Heart left ventricle (tissue), 13 donors: Measurements from ENCODE around the gene KCNJ16.

Experiments used
- CTCF ChIP-seq, 12 donors: fragments of 200-600 bp; sonication (generic) in 4 of 12; IDR thresholded peaks; one replicate each; pipeline versions ENCODE4 v1.5.0 to v1.8.0; 2018 to 2022; ENCODE audit warnings: antibody characterized with exemption in 12 of 12, mild to moderate bottlenecking in 5 of 12
- POLR2A ChIP-seq, 2 donors: fragments of 450-650 bp; IDR thresholded peaks; one replicate each; pipeline ENCODE4 v1.6.1; 2017; ENCODE audit warnings: antibody characterized with exemption in 2 of 2, mild to moderate bottlenecking in 2 of 2, moderate library complexity in 2 of 2
- donor health status: ischemic (EF 13 %, LVEDD 7.1; RV severe dilation, severe dysfunction).
- donor health status: DM: no; HTN: yes; CAD: no.
- donor health status: DM: no; HTN: no; CAD: no.
- donor health status: ischemic (EF 25% LVEDD 6.9; RV normal size, moderate dysfunction).
- donor health status: ischemic (EF 25% LVEDD 5.7; RV mildly dilated, moderate dysfunction).
- donor health status: ischemic (EF 35%, LVEDD 5.7; RV mildly dilated, moderate dysfunction).
- donor health status: nonischemic (EF 11% LVEDD 7.7; RV severe dilation, severe dysfunction).
- donor health status: DM: yes; HTN: yes; CAD: no.
- donor health status: PGD.
- donor health status: ischemic (EF 29% LVEDD 5.4; RV normal size, mild dysfunction).
- donor health status: nonischemic (EF 23%, LVEDD 6.1; RV moderate dilation, normal function).

- no peak for TF ChIP-seq CTCF (IDR thresholded peaks at IDR 0.05)
- TF ChIP-seq POLR2A (IDR thresholded peaks at IDR 0.05) = no peak
Measured at GRCh38 chr17:70181866-70182265, 106.8 kb downstream of the KCNJ16 start.
